HG02798 (cell line): Measurements from ENCODE around the gene TOMM22.

Experiments
- ATAC-seq: cut with Tn5 transposase; IDR thresholded peaks from one replicate; pipeline ENCODE4 v1.9.1; 2021; ENCODE audit warnings: mild to moderate bottlenecking; ENCODE audit not compliant: unreplicated experiment, poor library complexity

Gene TOMM22

GRCh38 chr22:38694940-38695339 lies 13.2 kb downstream of the TOMM22 start:
- ATAC-seq, result no peak

- ATAC-seq, result no peak
Observed at GRCh38 chr22:38696606-38697424, 15.1 kb downstream of the TOMM22 start.

GRCh38 chr22:38697425-38698089 lies 15.8 kb downstream of the TOMM22 start:
- no peak for ATAC-seq

GRCh38 chr22:38698407-38699094 lies 16.8 kb downstream of the TOMM22 start:
- ATAC-seq, result no peak

- no peak for ATAC-seq
Observed at GRCh38 chr22:38699143-38699542, 17.4 kb downstream of the TOMM22 start.

GRCh38 chr22:38699784-38700183 lies 18.0 kb downstream of the TOMM22 start:
- ATAC-seq, result no peak

GRCh38 chr22:38700270-38700788 lies 18.6 kb downstream of the TOMM22 start:
- ATAC-seq, result no peak

GRCh38 chr22:38700789-38701628 lies 19.3 kb downstream of the TOMM22 start, which contains the start of gene JOSD1:
Gene JOSD1, minus strand, starts transcription at chr22:38700943. Its CDS starts 956 bp downstream, at chr22:38699987.
- ATAC-seq, result peak; percentile 46

GRCh38 chr22:38704654-38705234 lies 23.0 kb downstream of the TOMM22 start:
- ATAC-seq, result no peak

GRCh38 chr22:38705235-38706100 lies 23.7 kb downstream of the TOMM22 start, which contains the start of gene GTPBP1:
Gene GTPBP1, plus strand, starts transcription at chr22:38705944. Its CDS starts 12 bp downstream, at chr22:38705956.
- peak; percentile 79 for ATAC-seq

- ATAC-seq, result peak; percentile 2
Observed at GRCh38 chr22:38706101-38706900, 24.5 kb downstream of the TOMM22 start.

GRCh38 chr22:38706901-38707195 lies 25.1 kb downstream of the TOMM22 start:
- no peak for ATAC-seq

GRCh38 chr22:38707346-38707745 lies 25.6 kb downstream of the TOMM22 start:
- ATAC-seq, result no peak

- no peak for ATAC-seq
Observed at GRCh38 chr22:38707984-38708383, 26.2 kb downstream of the TOMM22 start.

GRCh38 chr22:38709306-38709705 lies 27.5 kb downstream of the TOMM22 start:
- no peak for ATAC-seq

GRCh38 chr22:38710351-38710750 lies 28.6 kb downstream of the TOMM22 start:
- ATAC-seq, result no peak

GRCh38 chr22:38710866-38711265 lies 29.1 kb downstream of the TOMM22 start:
- no peak for ATAC-seq
